Neural progenitor cell (in vitro differentiated cells): Measurements from ENCODE around the gene PRSS36.

Experiments
- EZH2 ChIP-seq: fragments of 200-600 bp; sonication (generic); IDR thresholded peaks from 2 replicates; pipeline ENCODE4 v1.6.1; 2017; ENCODE audit warnings: antibody characterized with exemption, mild to moderate bottlenecking, moderate library complexity
- TF ChIP-seq, protein P1 (sequence below): fragments of 200-600 bp; sonication (generic); IDR thresholded peaks from 2 replicates; pipeline ENCODE4 v1.5.1; 2017; ENCODE audit warnings: antibody characterized with exemption, mild to moderate bottlenecking

DNA sequence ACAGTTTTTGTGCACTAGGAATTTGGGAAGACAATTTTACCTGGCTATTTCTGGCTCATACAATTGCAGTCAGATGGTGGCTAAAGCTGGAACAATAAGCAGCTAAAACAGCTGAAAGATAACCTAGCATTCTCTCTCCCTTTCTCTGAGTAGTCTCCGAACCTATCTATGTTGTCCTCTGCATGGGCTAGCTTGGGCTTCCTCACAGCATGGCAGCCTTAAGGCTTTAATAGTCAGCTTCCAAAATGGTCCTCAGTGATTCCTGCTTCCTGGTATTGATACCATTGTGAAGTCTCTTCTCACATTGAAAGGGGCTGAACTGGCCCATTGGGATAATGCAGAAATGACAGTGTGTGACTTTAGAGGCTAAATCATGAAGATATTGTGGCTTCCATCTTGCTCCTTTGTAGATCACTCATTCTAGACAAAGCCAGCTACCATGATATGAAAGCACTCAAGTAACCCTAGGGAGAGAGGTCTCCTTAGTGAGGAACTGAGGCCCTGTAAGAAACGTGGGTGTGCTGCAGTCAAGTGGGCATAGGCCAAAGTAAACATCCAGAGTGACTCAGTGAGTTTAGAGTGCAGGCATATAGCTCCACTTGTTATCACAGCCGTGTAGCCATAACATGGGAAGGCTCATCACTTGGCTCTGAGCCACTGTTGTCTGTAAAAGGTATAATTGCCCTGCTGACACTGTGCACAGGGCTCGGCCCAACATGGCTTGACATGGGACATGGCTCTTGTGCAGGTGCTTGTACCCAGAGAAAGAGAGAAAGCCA lies 49.8 kb downstream of the PRSS36 start:
- TF ChIP-seq, protein P1, sequence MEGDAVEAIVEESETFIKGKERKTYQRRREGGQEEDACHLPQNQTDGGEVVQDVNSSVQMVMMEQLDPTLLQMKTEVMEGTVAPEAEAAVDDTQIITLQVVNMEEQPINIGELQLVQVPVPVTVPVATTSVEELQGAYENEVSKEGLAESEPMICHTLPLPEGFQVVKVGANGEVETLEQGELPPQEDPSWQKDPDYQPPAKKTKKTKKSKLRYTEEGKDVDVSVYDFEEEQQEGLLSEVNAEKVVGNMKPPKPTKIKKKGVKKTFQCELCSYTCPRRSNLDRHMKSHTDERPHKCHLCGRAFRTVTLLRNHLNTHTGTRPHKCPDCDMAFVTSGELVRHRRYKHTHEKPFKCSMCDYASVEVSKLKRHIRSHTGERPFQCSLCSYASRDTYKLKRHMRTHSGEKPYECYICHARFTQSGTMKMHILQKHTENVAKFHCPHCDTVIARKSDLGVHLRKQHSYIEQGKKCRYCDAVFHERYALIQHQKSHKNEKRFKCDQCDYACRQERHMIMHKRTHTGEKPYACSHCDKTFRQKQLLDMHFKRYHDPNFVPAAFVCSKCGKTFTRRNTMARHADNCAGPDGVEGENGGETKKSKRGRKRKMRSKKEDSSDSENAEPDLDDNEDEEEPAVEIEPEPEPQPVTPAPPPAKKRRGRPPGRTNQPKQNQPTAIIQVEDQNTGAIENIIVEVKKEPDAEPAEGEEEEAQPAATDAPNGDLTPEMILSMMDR, result no peak
- TF ChIP-seq EZH2, result no peak
